Measurements from ENCODE around the gene KCNH5.

GRCh38 chr14:62957562-62957961 is 87.7 kb downstream of the KCNH5 start:
- TF ChIP-seq CEBPB (IDR thresholded peaks at IDR 0.05; ENCODE audit: borderline replicate concordance, low read depth, low read length): no peak
- no peak for TF ChIP-seq ZBTB3 (CRISPR knock-in tag; IDR thresholded peaks at IDR 0.05; ENCODE audit: borderline replicate concordance, low read depth)
- TF ChIP-seq TCF7L2 (IDR thresholded peaks at IDR 0.05; ENCODE audit: low read depth, low read length): no peak
- TF ChIP-seq TBX3 (IDR thresholded peaks at IDR 0.05; ENCODE audit: borderline replicate concordance): no peak
- TF ChIP-seq ZNF280B (CRISPR knock-in tag; IDR thresholded peaks at IDR 0.05; ENCODE audit: borderline replicate concordance): no peak
- TF ChIP-seq ZNF629 (CRISPR knock-in tag; conservative IDR thresholded peaks at IDR 0.05): no peak
- TF ChIP-seq CTCF (CRISPR knock-in tag; IDR thresholded peaks at IDR 0.05): no peak
